Activated T-helper 1 cell treated with Interleukin-2 at 50 U/mL for 16 hours (primary cell): ENCODE measurements around the gene TIE1.
"Not testable (repeated sequence)": the region's sequence is repeated elsewhere in the genome, so short reads cannot be mapped to it uniquely, and the experiment has no call there.

Experiments used
- DNase-seq: peaks from one replicate; pipeline ENCODE4 v3.0.0-alpha.2; 2020; ENCODE audit warnings: low read depth

The TIE1 gene

DNA sequence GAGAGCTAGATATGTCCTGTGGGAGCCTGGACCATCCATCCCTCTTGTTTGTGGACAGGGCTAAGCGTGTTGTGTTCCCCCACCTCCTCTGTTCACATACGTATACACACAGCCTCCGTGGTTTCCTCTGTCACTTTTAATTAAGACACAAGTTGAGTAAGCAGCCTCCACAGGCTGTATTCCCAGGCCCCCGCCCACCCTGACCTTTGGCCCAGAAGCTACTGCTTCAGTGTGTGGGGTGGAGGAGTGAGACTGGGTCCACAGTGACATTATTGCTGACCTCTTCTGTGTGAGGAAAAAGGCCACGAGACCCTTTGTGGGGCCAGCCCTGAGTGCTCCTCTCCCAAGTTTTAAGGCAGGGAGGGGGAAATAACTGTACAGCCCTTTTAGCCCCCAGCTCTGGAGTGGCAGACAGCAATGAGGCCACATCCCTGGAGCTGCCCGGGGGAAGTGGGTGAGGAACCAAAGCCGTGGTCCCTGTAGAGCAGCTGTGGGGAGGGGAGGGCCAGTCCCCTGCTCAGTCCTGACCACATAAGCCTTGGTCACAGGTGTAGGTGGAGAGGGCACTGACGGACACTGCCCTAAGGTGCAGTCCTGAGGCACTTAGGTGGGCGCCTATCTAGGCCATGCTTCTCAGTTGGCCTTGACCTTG lies 62.6 kb downstream of the TIE1 start:
- DNase-seq = no peak

DNA sequence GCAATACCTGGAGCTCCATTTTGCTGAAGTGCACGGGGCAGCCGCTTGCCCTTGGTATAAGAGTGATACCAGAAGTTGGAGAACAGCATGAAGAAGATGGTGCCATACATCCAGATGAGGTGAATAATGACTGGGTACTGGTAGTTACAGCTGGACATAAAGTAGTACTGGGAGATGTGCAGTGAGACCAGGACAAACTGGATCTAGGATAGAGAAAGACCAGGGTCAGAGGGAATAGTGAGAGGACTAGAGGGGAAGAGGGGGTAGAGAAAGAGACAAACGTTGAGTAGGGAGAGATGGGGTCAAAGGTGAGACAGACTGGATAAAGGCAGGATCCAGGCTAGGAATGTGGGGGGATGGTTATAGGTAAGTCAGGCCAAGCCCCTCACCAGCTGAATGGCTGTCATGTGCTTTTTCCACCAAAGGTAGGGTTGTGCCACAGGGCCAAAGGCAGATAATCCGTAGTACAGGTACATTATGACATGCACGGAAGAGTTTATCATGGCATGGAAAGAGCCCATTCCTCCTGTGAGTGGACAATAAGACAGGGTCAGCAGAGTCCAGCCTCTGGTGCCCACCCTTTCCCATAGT lies 63.2 kb downstream of the TIE1 start:
- no peak for DNase-seq

GRCh38 chr1:43365678-43366077 lies 64.9 kb downstream of the TIE1 start:
- DNase-seq = no peak

DNA sequence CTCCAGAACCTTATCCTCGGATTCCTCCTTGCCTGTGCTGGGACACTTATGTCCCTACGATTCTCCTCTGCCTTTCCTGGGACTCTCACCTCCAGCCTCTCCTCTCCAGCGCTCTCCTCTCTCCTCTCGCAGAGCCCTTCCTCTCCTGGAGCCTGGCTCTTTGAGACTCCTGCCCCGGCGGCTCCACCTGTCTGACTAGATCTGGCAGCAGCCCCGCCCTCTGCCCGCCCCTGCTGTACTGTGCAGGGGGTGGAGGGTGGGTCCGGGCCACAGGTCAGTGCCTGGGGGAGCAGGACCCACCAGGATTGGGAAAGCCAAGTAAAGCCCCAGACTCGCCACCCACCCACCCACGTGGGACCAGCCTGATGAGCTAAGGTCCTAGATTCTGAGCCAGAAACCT lies 65.4 kb downstream of the TIE1 start:
- DNase-seq = no peak

DNA sequence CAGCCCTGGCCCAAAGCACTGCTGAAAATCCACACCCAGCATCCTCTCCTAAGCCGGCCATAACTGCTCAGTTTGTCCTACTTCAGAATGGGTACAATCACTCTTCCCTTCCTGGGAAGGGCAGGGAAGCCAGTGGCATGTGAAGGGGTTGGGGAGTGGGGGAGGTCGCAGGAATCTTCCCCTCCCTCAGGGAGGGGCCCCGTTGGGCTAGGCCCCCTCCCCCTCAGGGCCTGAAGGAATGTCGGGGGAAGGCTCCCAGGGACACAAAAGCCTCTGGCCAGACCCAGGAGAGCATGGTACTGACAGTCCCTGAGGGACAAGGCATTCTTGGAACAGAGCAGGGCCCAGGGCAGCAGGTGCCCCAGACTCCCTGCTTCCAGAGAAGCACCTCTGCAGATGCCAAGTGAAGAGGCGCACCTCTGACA lies 65.8 kb downstream of the TIE1 start:
- DNase-seq = no peak

DNA sequence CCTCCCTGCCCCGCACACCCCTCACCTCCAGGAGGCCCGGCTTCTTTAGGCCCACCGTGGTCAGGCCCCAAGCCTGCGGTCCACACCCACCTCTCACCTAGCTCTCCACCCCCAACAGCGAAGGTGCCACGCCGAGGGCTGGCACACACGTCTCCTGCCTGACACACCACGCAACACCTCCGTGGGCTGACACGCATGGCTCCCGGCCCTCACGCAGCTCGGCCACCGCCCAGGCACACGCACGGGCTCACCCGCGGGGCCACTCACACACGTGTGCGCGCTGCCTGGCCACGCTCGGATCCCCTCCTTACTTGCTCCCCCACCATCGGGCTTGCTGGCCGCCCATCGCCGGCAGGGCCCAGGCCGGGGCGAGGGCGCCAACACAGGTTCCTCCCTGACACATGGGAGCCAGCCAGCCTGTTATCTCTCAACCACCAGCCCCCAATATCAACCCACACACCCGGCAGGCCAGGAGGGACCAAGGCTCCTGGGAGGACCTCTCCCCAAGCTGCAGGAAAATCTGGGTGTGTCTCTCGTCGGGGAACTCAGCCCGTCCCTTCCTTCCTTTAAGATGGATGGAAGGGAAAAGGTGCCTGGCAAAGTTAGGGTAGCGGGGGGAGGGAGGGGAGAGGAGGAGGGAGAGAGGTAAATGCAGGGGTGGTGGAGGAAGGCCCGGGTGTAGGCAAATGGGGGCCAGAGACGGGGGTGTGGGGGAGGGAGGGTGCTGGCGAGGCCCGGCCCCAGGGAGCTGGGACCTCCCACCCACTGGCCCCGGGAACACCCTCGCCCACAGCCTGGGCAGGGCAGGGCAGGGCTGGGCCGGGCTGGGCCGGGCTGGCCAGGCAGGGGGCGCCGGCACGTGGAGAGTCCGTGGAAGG lies 66.5 kb downstream of the TIE1 start:
- no peak for DNase-seq

GRCh38 chr1:43367904-43368645 lies 67.3 kb downstream of the TIE1 start, which contains the start of gene ELOVL1:
Gene ELOVL1 (minus strand): TSS chr1:43368011. CDS start chr1:43365609, 2,402 bp downstream.
- peak; percentile 79 for DNase-seq

GRCh38 chr1:43368646-43369020 lies 67.9 kb downstream of the TIE1 start:
- DNase-seq = no peak

DNA sequence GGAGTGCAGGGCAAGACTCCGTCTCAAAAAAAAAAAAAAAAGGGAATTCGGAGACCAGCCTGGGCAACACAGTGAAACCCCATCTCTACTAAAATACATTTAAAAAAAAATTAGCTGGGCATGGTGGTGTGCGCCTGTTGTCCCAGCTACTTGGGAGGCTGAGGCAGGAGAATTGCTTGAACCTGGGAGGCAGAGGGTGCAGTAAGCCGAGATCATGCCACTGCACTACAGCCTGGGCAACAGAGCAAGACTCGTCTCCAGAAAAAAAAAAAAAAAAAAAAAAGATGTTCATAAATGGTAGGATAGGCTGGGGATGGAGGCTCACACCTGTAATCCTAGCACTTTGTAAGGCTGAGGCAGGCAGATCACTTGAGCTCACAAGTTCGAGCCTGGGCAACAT lies 69.0 kb downstream of the TIE1 start:
- DNase-seq = not testable (repeated sequence)

- DNase-seq = no peak
Measured at GRCh38 chr1:43370564-43370963, 69.8 kb downstream of the TIE1 start.

DNA sequence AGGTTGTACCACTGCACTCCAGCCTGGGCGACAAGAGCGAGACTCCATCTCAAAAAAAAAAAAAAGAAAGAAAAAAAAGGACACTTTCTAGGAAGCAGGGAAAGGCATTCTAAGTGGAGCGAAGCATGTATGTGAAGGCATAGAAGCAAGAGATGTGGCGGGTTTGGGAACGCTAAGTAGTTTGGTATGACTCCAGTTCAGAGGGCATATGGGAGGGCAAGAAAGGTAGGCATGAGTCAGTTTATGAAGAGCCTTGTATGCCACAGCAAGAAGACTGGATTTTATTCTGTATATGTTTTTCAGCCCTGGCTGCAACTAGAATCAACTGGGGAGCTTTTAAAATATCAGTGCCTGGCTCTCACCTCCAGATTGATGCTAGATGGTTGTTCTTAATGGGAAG lies 71.4 kb downstream of the TIE1 start:
- no peak for DNase-seq
